Gastrocnemius medialis (tissue), 4 donors: ENCODE results near the gene PHKA1. TPM values are rescaled to one million over a fixed set of nuclear protein-coding genes. Genes with fewer than 3 reads are reported as not detected.

Source experiments
- ATAC-seq, 2 donors: fragments of 150-250 bp; one replicate each; pipeline ENCODE4 v1.9.1; 2016
- DNase-seq, 2 donors: peaks; one replicate each; pipeline ENCODE4 v3.0.0-alpha.2; 2019
- H3K27ac ChIP-seq, 4 donors: fragments of 200-600 bp; sonication (generic); 1 replicate in 1 of 4; 2 replicates in 3 of 4; pipeline ENCODE4 v1.5.1; 2016 to 2018; ENCODE audit warnings: mild to moderate bottlenecking in 2 of 4, moderate library complexity in 1 of 4
- H3K27me3 ChIP-seq, 3 donors: fragments of 200-600 bp; sonication (generic) in 2 of 3; 1 replicate in 1 of 3; 2 replicates in 2 of 3; pipeline versions ENCODE4 v1.5.1 to v1.6.0; 2016 to 2019; ENCODE audit warnings: mild to moderate bottlenecking in 1 of 3, moderate library complexity in 1 of 3
- H3K36me3 ChIP-seq, 2 donors: fragments of 200-600 bp; sonication (generic) in 1 of 2; one replicate each; pipeline ENCODE4 v1.5.1; 2017 to 2018
- H3K4me1 ChIP-seq, 2 donors: fragments of 200-600 bp; sonication (generic) in 1 of 2; one replicate each; pipeline ENCODE4 v1.5.1; 2016 to 2017; ENCODE audit warnings: mild to moderate bottlenecking in 2 of 2
- H3K4me3 ChIP-seq, 4 donors: fragments of 200-600 bp; sonication (generic) in 3 of 4; 1 replicate in 1 of 4; 2 replicates in 3 of 4; pipeline ENCODE4 v1.5.1; 2016 to 2019; ENCODE audit warnings: mild to moderate bottlenecking in 2 of 4
- H3K9me3 ChIP-seq, 3 donors: fragments of 200-600 bp; sonication (generic) in 2 of 3; 1 replicate in 1 of 3; 2 replicates in 2 of 3; pipeline ENCODE4 v1.5.1; 2016 to 2019
- POLR2A ChIP-seq, 2 donors: fragments of 450-650 bp; IDR thresholded peaks; one replicate each; pipeline ENCODE4 v1.6.1; 2017; ENCODE audit warnings: antibody characterized with exemption in 2 of 2, mild to moderate bottlenecking in 2 of 2, moderate library complexity in 2 of 2
- in situ Hi-C, 4 donors: fragments of 200-750 bp; cut with MboI; loops; one replicate each; pipeline versions ENCODE4 v1.15.0 to v1.8.0; 2017; ENCODE audit warnings: low sequenced_read_pairs in 4 of 4
- intact Hi-C: fragments of 100-400 bp; cut with DNase I; formaldehyde crosslinking; loops from one replicate; pipeline ENCODE4 v1.15.1; 2023; ENCODE audit warnings: low total_unique reads
- total RNA-seq, 4 donors: library from RNA; depleted of rRNA; stranded (reverse); fragments of >200 nt; gene quantifications; one replicate each; pipeline versions ENCODE4 v1.1.0 to v1.2.3, GENCODE V29; 2016
- TF ChIP-seq, protein P1 (sequence below), 5 experiments: fragments of 450-650 bp in 3 of 5; fragments of 200-600 bp in 2 of 5; sonication (generic) in 2 of 5; IDR thresholded peaks in 4 of 5; conservative IDR thresholded peaks in 1 of 5; 1 replicate in 4 of 5; 2 replicates in 1 of 5; pipeline ENCODE4 v1.5.1; 2016 to 2019; ENCODE audit warnings: antibody characterized with exemption in 5 of 5, mild to moderate bottlenecking in 3 of 5, moderate library complexity in 3 of 5

Gene PHKA1
- total RNA-seq, 4 donors from 2014 or later = 33.5 to 176 (median 107) TPM

- H3K27me3 ChIP-seq = no peaks in the 10 kb centered on the region
- DNase-seq (no peak), ATAC-seq (no peak)
- in situ Hi-C loops = no loop called here
- H3K9me3 ChIP-seq = no peaks in the 10 kb centered on the region
- H3K4me3 ChIP-seq = no peak overlapping the region
- TF ChIP-seq, protein P1, sequence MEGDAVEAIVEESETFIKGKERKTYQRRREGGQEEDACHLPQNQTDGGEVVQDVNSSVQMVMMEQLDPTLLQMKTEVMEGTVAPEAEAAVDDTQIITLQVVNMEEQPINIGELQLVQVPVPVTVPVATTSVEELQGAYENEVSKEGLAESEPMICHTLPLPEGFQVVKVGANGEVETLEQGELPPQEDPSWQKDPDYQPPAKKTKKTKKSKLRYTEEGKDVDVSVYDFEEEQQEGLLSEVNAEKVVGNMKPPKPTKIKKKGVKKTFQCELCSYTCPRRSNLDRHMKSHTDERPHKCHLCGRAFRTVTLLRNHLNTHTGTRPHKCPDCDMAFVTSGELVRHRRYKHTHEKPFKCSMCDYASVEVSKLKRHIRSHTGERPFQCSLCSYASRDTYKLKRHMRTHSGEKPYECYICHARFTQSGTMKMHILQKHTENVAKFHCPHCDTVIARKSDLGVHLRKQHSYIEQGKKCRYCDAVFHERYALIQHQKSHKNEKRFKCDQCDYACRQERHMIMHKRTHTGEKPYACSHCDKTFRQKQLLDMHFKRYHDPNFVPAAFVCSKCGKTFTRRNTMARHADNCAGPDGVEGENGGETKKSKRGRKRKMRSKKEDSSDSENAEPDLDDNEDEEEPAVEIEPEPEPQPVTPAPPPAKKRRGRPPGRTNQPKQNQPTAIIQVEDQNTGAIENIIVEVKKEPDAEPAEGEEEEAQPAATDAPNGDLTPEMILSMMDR (IDR thresholded peaks at IDR 0.05 in 4 of 5, conservative IDR thresholded peaks at IDR 0.05 in 1 of 5) = no peak
- no peak for TF ChIP-seq POLR2A (IDR thresholded peaks at IDR 0.05)
- H3K36me3 ChIP-seq = peaks cover 0 to 19% of the 10 kb centered on the region in 2 donors
- intact Hi-C loops = loop anchor here (2.0 kb wide), 1 partner anchor 95 kb away; no protein-coding TSS in a partner anchor
- peak overlapping the region; percentile 75 to 84 (median 82) for H3K27ac ChIP-seq
- peaks cover 0 to 7% of the 10 kb centered on the region in 2 donors for H3K4me1 ChIP-seq
These were observed 92.3 kb downstream of the PHKA1 start for GRCh38 chrX:72621625-72622485.

DNA sequence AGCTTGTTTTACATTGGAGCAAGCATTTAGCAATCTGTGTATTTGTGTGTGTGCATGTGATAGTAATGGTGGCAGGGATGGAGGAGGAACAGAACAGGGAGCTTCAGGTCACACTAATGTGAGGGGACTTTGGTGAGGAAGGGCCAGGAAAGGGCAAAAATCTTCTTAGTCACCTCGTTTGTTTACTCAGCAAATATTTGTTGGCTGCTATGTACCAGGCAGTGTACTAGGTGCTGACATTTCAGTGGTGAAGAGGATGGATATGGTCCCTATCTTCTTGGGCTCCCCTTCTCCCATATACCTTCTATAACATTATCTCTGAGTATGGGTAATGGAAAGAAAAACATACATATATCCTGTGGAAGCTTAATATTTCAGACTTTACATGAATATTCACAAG, 92.9 kb downstream of the PHKA1 start:
- no peaks in the 10 kb centered on the region for H3K9me3 ChIP-seq
- H3K27me3 ChIP-seq = no peaks in the 10 kb centered on the region
- no peak overlapping the region for H3K4me3 ChIP-seq
- DNase-seq (peak in 1 of 2 donors; percentile 15), ATAC-seq (no peak)
- H3K36me3 ChIP-seq = peaks cover 0 to 21% of the 10 kb centered on the region in 2 donors
- intact Hi-C loops = loop anchor here (2.0 kb wide), 1 partner anchor 96 kb away; no protein-coding TSS in a partner anchor
- peaks cover 0 to 7% of the 10 kb centered on the region in 2 donors for H3K4me1 ChIP-seq
- H3K27ac ChIP-seq = peak overlapping the region; percentile 75 to 84 (median 82)
- no peak for TF ChIP-seq POLR2A (IDR thresholded peaks at IDR 0.05)
- TF ChIP-seq, protein P1 (IDR thresholded peaks at IDR 0.05 in 4 of 5, conservative IDR thresholded peaks at IDR 0.05 in 1 of 5) = no peak
- in situ Hi-C loops = no loop called here

DNA sequence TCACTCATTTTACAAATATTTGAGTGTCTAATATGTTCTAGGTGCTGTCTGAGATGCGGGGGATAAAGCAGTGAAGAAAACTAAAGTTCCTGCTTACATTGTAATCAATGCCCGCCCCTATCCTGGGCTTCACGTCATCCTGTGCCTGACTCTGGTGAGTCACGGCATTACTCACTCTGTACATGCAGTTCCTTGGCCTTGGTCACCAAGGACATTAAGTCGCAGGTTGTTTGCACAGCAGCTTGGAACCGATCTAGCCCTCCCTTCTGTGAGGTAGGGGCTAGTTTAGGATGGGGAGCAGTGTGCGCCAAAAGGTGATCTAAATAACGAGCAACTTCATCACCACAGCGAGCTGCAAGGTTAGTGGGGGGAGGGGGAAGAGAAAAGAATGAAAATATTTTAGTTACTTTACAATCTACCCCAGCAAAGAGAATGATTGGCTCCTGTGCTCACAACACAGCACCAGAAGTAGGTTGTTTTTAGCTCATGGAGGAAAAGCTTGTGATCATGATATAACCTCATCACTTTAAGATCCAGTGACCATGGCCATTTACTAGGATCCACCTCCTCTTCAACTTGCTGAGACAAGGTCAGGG, 93.5 kb downstream of the PHKA1 start:
- H3K27ac ChIP-seq = peak overlapping the region; percentile 75 to 84 (median 82)
- no peaks in the 10 kb centered on the region for H3K9me3 ChIP-seq
- no peak overlapping the region for H3K4me3 ChIP-seq
- in situ Hi-C loops = no loop called here
- DNase-seq (peak; percentile 68 to 86), ATAC-seq (peak; percentile 95 to 98)
- H3K36me3 ChIP-seq = peaks cover 0 to 17% of the 10 kb centered on the region in 2 donors
- intact Hi-C loops = loop anchor here (2.0 kb wide), 1 partner anchor 96 kb away; no protein-coding TSS in a partner anchor
- H3K4me1 ChIP-seq = peaks cover 0 to 7% of the 10 kb centered on the region in 2 donors
- H3K27me3 ChIP-seq = no peaks in the 10 kb centered on the region
- TF ChIP-seq, protein P1 (IDR thresholded peaks at IDR 0.05 in 4 of 5, conservative IDR thresholded peaks at IDR 0.05 in 1 of 5) = no peak
- TF ChIP-seq POLR2A (IDR thresholded peaks at IDR 0.05) = peak in 1 of 2 donors; percentile 51

DNA sequence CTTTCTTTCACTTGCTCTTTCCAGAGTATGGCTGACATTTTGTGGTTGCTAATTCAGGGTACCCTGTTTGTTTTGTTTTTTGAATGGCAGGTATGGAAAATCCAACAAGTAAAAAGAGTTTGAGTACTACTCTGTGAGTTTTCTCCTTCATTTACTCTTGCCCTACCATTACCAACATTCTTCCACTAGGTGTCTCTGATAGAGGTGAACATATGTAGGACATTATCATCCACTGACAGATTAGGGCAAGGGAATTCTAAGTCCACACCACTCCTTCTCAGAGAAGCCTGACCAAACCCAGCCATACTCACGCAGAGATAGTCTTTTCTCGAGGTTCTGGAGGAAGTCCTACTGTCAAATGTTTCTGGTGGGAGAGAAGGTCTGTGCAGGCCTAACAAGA, 104.8 kb downstream of the PHKA1 start:
- in situ Hi-C loops = no loop called here
- H3K27me3 ChIP-seq = no peaks in the 10 kb centered on the region
- DNase-seq = no peak
- H3K4me3 ChIP-seq = no peak overlapping the region
- no peaks in the 10 kb centered on the region for H3K4me1 ChIP-seq
- H3K36me3 ChIP-seq = no peaks in the 10 kb centered on the region
- H3K27ac ChIP-seq = no peak overlapping the region
- intact Hi-C loops = no loop called here
- TF ChIP-seq, protein P1 (IDR thresholded peaks at IDR 0.05 in 4 of 5, conservative IDR thresholded peaks at IDR 0.05 in 1 of 5) = no peak
- no peak for TF ChIP-seq POLR2A (IDR thresholded peaks at IDR 0.05)
- H3K9me3 ChIP-seq = no peaks in the 10 kb centered on the region
- no peak for ATAC-seq
